Measurements from ENCODE around the gene PELI3. TPM values are rescaled to one million over a fixed set of nuclear protein-coding genes. Genes with fewer than 3 reads are reported as not detected.

The PELI3 gene
- polyA plus RNA-seq, 3 donors, result 11.3 to 13.2 (median 12.6) TPM

DNA sequence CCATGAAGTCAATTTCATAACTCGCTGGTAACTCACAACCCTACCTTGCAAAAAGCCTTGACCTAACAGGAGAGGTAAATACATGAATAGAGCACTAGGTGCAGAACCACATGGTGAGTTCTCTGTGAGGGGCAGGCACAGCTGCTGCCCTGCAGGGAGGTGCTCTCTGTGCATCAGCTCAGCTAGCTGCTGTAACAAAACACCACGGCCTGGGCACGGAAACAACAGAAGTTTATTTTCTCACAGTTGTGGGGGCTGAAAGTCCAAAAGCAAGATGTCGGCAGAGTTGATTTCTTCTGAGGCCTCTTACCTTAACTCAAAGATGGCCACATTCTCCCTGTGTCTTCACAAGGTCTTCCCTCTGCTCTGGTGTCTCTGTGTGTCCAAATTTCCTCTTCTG lies 15.0 kb upstream of the PELI3 start:
- no peak overlapping the region for H3K9ac ChIP-seq (ENCODE audit: insufficient read depth, low read length, poor library complexity, severe bottlenecking)

GRCh38 chr11:66454247-66454646 lies 12.5 kb upstream of the PELI3 start:
- H3K27ac ChIP-seq (ENCODE audit: low read depth in 1 of 2, low read length in 2 of 2), result no peak overlapping the region
- no peaks in the 10 kb centered on the region for H3K79me2 ChIP-seq (ENCODE audit: insufficient read depth, low read length)
- H3K9me3 ChIP-seq (replicated peaks in 1 of 2; ENCODE audit: control insufficient read depth in 1 of 2, insufficient read depth in 1 of 2, low read length in 2 of 2), result no peaks in the 10 kb centered on the region
- peaks cover 0 to 5% (median 0%) of the 10 kb centered on the region in 7 donors for H3K9me3 Mint-ChIP-seq
- H3K36me3 ChIP-seq (replicated peaks in 1 of 2; ENCODE audit: control insufficient read depth in 1 of 2, insufficient read depth in 2 of 2, low read length in 2 of 2), result no peaks in the 10 kb centered on the region
- no CpG with 5 or more reads among the region's 6 CpGs for WGBS (ENCODE audit: insufficient coverage)
- no peak overlapping the region for H3K4me3 ChIP-seq (replicated peaks in 1 of 3; ENCODE audit: low read depth in 2 of 3, low read length in 3 of 3)
- H4K20me1 ChIP-seq (ENCODE audit: insufficient read depth, low read length), result no peaks in the 10 kb centered on the region
- no peak overlapping the region for H2AFZ ChIP-seq (ENCODE audit: insufficient read depth, low read depth, low read length, poor library complexity, severe bottlenecking)
- peaks cover 0 to 7% of the 10 kb centered on the region in 2 donors for H3K27me3 ChIP-seq (ENCODE audit: control insufficient read depth in 2 of 2, insufficient read depth in 2 of 2, low read length in 2 of 2)
- H3K27me3 Mint-ChIP-seq (ENCODE audit: low read depth in 3 of 3), result peaks cover 11 to 18% (median 16%) of the 10 kb centered on the region in 3 donors
- peaks cover 0 to 3% of the 10 kb centered on the region in 2 donors for H3K36me3 Mint-ChIP-seq
- no peak overlapping the region for H3K9ac ChIP-seq (ENCODE audit: insufficient read depth, low read length, poor library complexity, severe bottlenecking)
- no peak overlapping the region for H3K4me2 ChIP-seq (replicated peaks; ENCODE audit: extremely low read depth, low read length, poor library complexity, severe bottlenecking)
- no peak for TF ChIP-seq CTCF (IDR thresholded peaks at IDR 0.05)
- no peak for DNase-seq
- intact Hi-C loops (cut with micrococcal nuclease), result no loop called here
- no peak overlapping the region for H3K27ac Mint-ChIP-seq
- no peak overlapping the region for H3K4me3 Mint-ChIP-seq
- H3K4me1 ChIP-seq (ENCODE audit: control insufficient read depth in 1 of 2, insufficient read depth in 2 of 2, low read length in 2 of 2), result peaks cover 36 to 37% of the 10 kb centered on the region in 2 donors
- peaks cover 35% of the 10 kb centered on the region for H3K4me1 Mint-ChIP-seq

More for the DNA sequence above, 15.0 kb upstream of the PELI3 start:
- Mint-ChIP-seq H3K36me3 (peaks cover 0 to 3% of the 10 kb centered on the region in 2 donors), H3K9me3 (peaks cover 0 to 5% (median 0%) of the 10 kb centered on the region in 7 donors), H3K27ac (no peak overlapping the region), H3K4me1 (peaks cover 28% of the 10 kb centered on the region), H3K27me3 (ENCODE audit: low read depth in 3 of 3) (peaks cover 11 to 19% (median 18%) of the 10 kb centered on the region in 3 donors), H3K4me3 (no peak overlapping the region)
- 100% methylated on average over 1 of the region's 4 CpGs for WGBS (ENCODE audit: insufficient coverage)
- no peak overlapping the region for H3K4me2 ChIP-seq (replicated peaks; ENCODE audit: extremely low read depth, low read length, poor library complexity, severe bottlenecking)
- peaks cover 0 to 7% of the 10 kb centered on the region in 2 donors for H3K27me3 ChIP-seq (ENCODE audit: control insufficient read depth in 2 of 2, insufficient read depth in 2 of 2, low read length in 2 of 2)
- H3K27ac ChIP-seq (ENCODE audit: low read depth in 1 of 2, low read length in 2 of 2), result no peak overlapping the region
- no peaks in the 10 kb centered on the region for H3K9me3 ChIP-seq (replicated peaks in 1 of 2; ENCODE audit: control insufficient read depth in 1 of 2, insufficient read depth in 1 of 2, low read length in 2 of 2)
- H3K36me3 ChIP-seq (replicated peaks in 1 of 2; ENCODE audit: control insufficient read depth in 1 of 2, insufficient read depth in 2 of 2, low read length in 2 of 2), result no peaks in the 10 kb centered on the region
- no peak for DNase-seq
- no peak overlapping the region for H3K4me3 ChIP-seq (replicated peaks in 1 of 3; ENCODE audit: low read depth in 2 of 3, low read length in 3 of 3)
- H2AFZ ChIP-seq (ENCODE audit: insufficient read depth, low read depth, low read length, poor library complexity, severe bottlenecking), result no peak overlapping the region
- peaks cover 24 to 28% of the 10 kb centered on the region in 2 donors for H3K4me1 ChIP-seq (ENCODE audit: control insufficient read depth in 1 of 2, insufficient read depth in 2 of 2, low read length in 2 of 2)
- no peak for TF ChIP-seq CTCF (IDR thresholded peaks at IDR 0.05)
- H4K20me1 ChIP-seq (ENCODE audit: insufficient read depth, low read length), result no peaks in the 10 kb centered on the region
- intact Hi-C loops (cut with micrococcal nuclease), result no loop called here
- H3K79me2 ChIP-seq (ENCODE audit: insufficient read depth, low read length), result no peaks in the 10 kb centered on the region
